ENCODE data around the gene WDFY2. TPM values are rescaled to one million over a fixed set of nuclear protein-coding genes. Genes with fewer than 3 reads are reported as not detected.

Gene WDFY2
- total and polyA plus RNA-seq, 7 donors, result 0.66 to 5.3 (median 1.7) TPM

GRCh38 chr13:51584731-51585672 lies 740 bp downstream of the WDFY2 start:
- Histone ChIP-seq H3K36me3 (ENCODE audit: insufficient read depth in 1 of 2, low read depth in 1 of 2) (no peaks in the 10 kb centered on the region), H3K4me1 (peaks cover 12% of the 10 kb centered on the region), H3K4me3 (peak overlapping the region; percentile 83), H3K27me3 (ENCODE audit: insufficient read depth in 3 of 3, low read length in 2 of 3) (no peaks in the 10 kb centered on the region), H3K27ac (peak overlapping the region; percentile 84), H3K9me3 (no peaks in the 10 kb centered on the region)
- ATAC-seq, result peak; percentile 5 to 23 (median 12)
- peak in 1 of 2 donors; percentile 55 for DNase-seq
- 1 to 2% (median 1%) methylated on average over 49 to 53 of the region's 53 CpGs for WGBS, 3 donors
- intact Hi-C loops (cut with DNase I), result loop anchor here (2.0 to 10.0 kb wide), 4 partner anchors 130 to 1790 kb away; partner anchors contain the start of genes DHRS12 (in 2 of the 2) and KPNA3 (in 1 of the 2)
- TF ChIP-seq CTCF (IDR thresholded peaks at IDR 0.05), result no peak

- no peak for DNase-seq
- no peaks in the 10 kb centered on the region for H3K9me3 ChIP-seq
- H3K36me3 ChIP-seq (ENCODE audit: insufficient read depth in 1 of 2, low read depth in 1 of 2), result no peaks in the 10 kb centered on the region
- intact Hi-C loops (cut with DNase I), result loop anchor here (2.0 to 10.0 kb wide), 3 partner anchors 131 to 1791 kb away; partner anchors contain the start of genes DHRS12 (in 1 of the 2) and KPNA3 (in 1 of the 2)
- H3K27ac ChIP-seq, result no peak overlapping the region
- H3K4me3 ChIP-seq, result peak overlapping the region; percentile 83
- no peak for TF ChIP-seq CTCF (IDR thresholded peaks at IDR 0.05)
- H3K27me3 ChIP-seq (ENCODE audit: insufficient read depth in 3 of 3, low read length in 2 of 3), result no peaks in the 10 kb centered on the region
- H3K4me1 ChIP-seq, result peaks cover 14% of the 10 kb centered on the region
- WGBS, 3 donors, result 36 to 66% (median 40%) methylated on average over 4 of the region's 4 CpGs
- no peak for ATAC-seq
Observed at GRCh38 chr13:51585696-51586095, 1.4 kb downstream of the WDFY2 start.

DNA sequence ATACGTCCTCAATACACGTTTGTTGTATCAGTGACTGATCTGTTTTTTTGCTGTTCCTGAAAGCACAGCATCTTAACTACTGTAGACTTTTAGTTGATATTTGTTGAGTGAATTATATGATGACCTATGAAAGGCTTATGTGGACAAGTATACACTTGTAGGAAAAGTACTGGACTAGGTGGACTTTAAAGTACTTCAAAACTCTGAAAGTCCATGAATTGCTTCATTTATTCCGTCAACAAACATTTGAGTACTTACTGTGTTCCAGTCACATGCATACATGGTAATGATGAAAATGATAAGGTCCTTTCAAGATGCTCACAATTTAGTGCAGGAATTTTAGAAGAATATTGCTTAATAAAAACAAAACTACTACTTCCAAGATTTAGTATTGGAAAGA lies 3.1 kb downstream of the WDFY2 start:
- intact Hi-C loops (cut with DNase I), result loop anchor here in 1 of 2 donors (10.0 kb wide), 1 partner anchor 1793 kb away; the partner anchor contains the start of gene KPNA3
- whole genome bisulfite sequencing, 3 donors, result 67 to 90% (median 73%) methylated on average over 3 of the region's 3 CpGs
- DNase-seq (no peak), ATAC-seq (no peak)
- Histone ChIP-seq H3K36me3 (ENCODE audit: insufficient read depth in 1 of 2, low read depth in 1 of 2) (no peaks in the 10 kb centered on the region), H3K9me3 (no peaks in the 10 kb centered on the region), H3K27ac (no peak overlapping the region), H3K27me3 (ENCODE audit: insufficient read depth in 3 of 3, low read length in 2 of 3) (no peaks in the 10 kb centered on the region), H3K4me3 (no peak overlapping the region), H3K4me1 (peaks cover 24% of the 10 kb centered on the region)
- no peak for TF ChIP-seq CTCF (IDR thresholded peaks at IDR 0.05)

DNA sequence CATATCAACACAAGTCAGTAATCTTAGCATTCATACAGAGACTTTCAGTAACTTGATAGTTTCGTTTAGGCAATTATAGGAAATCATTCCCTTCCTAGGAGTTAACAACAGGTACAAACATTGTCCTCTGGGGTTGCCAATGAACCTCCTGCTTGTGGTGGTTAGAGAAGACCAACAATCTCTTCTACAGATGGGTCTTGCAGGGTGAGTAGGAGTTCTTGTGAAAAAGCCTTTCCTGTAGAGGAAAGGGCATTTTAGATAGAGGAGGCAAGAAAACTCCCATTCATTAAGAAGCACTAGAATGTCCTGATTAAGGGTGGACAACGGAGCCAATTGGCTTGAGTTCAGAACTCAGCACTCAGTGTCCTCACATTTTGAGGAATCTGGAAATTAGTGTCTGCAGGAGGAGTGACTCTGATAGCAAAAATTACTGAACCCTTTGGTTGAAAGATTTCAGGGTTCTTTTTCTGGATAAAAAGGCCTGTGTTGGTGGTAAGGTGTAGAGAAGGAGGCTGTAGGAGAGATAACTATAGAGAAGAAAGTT lies 4.2 kb downstream of the WDFY2 start:
- Histone ChIP-seq H3K36me3 (ENCODE audit: insufficient read depth in 1 of 2, low read depth in 1 of 2) (no peaks in the 10 kb centered on the region), H3K4me1 (peaks cover 20% of the 10 kb centered on the region), H3K4me3 (no peak overlapping the region), H3K27ac (no peak overlapping the region), H3K27me3 (ENCODE audit: insufficient read depth in 3 of 3, low read length in 2 of 3) (no peaks in the 10 kb centered on the region), H3K9me3 (no peaks in the 10 kb centered on the region)
- intact Hi-C loops (cut with DNase I), result loop anchor here in 1 of 2 donors (10.0 kb wide), 1 partner anchor 1794 kb away; the partner anchor contains the start of gene KPNA3
- no peak for TF ChIP-seq CTCF (IDR thresholded peaks at IDR 0.05)
- 63 to 77% (median 63%) methylated on average over 2 of the region's 2 CpGs for WGBS, 3 donors
- DNase-seq, result no peak
- ATAC-seq, result no peak

All from psoas muscle (tissue), 8 donors.